Measurements from ENCODE around the gene ZNF277. TPM values are rescaled to one million over a fixed set of nuclear protein-coding genes. Genes with fewer than 3 reads are reported as not detected.

The ZNF277 gene
- total RNA-seq, 1 experiment from 2014 or later: 37.4 TPM

DNA sequence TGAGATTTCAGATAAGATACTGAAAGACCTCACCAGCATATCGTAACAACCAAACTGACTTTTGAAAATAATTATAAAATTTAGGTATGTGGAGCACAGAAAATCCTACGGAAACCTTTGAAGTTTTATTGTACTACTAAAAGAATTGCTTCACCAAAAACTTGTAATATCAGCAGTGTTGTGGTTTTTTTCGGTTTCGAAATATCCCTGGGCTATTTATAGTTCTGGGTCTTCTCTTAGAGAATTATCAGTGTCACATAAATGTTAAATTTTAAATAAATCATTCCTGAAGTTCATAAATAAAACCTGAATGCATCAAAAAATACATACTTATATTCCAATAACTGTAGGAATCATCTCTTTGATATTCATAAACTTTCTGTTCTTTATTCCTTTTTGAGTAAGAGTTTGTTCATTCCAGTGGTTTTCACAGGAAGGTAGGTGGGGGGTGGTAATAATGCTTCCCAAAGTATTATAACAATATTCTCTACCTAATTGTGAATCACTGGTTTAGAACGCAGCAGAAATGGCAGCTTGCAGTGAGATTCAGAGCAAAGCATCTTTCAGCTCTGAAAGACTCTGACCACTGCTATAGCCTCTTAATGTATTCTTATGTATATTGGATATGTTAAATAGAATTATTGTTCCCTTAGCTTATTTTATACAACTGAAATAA is 60.2 kb downstream of the ZNF277 start:
- Histone ChIP-seq H3K79me2 (ENCODE audit: low read length) (no peaks in the 10 kb centered on the region), H3K4me1 (ENCODE audit: low read length) (no peaks in the 10 kb centered on the region), H3K9ac (ENCODE audit: low read length) (no peak overlapping the region), H3K27ac (ENCODE audit: low read length) (no peak overlapping the region), H4K20me1 (ENCODE audit: insufficient read depth, low read depth, low read length) (peaks cover 46% of the 10 kb centered on the region), H3K4me2 (ENCODE audit: low read depth, low read length, poor library complexity, severe bottlenecking) (no peak overlapping the region), H3K4me3 (ENCODE audit: low read length) (no peak overlapping the region), H3K9me2 (replicated peaks; ENCODE audit: insufficient read depth, low read length) (no peaks in the 10 kb centered on the region), H3K9me3 (ENCODE audit: low read length) (no peaks in the 10 kb centered on the region), H3K27me3 (ENCODE audit: low read length) (no peaks in the 10 kb centered on the region), H2AFZ (ENCODE audit: low read length) (no peak overlapping the region), H3K36me3 (ENCODE audit: insufficient read depth, low read length) (no peaks in the 10 kb centered on the region)
- DNase-seq: no peak

- Histone ChIP-seq H3K27me3 (ENCODE audit: low read length) (no peaks in the 10 kb centered on the region), H3K36me3 (ENCODE audit: insufficient read depth, low read length) (no peaks in the 10 kb centered on the region), H2AFZ (ENCODE audit: low read length) (no peak overlapping the region), H3K79me2 (ENCODE audit: low read length) (no peaks in the 10 kb centered on the region), H4K20me1 (ENCODE audit: insufficient read depth, low read depth, low read length) (peaks cover 40% of the 10 kb centered on the region), H3K9me2 (replicated peaks; ENCODE audit: insufficient read depth, low read length) (no peaks in the 10 kb centered on the region), H3K4me2 (ENCODE audit: low read depth, low read length, poor library complexity, severe bottlenecking) (no peak overlapping the region), H3K9me3 (ENCODE audit: low read length) (no peaks in the 10 kb centered on the region), H3K4me1 (ENCODE audit: low read length) (no peaks in the 10 kb centered on the region), H3K4me3 (ENCODE audit: low read length) (no peak overlapping the region), H3K27ac (ENCODE audit: low read length) (no peak overlapping the region), H3K9ac (ENCODE audit: low read length) (no peak overlapping the region)
- no peak for DNase-seq
These were observed 61.6 kb downstream of the ZNF277 start for GRCh38 chr7:112267944-112268691.

GRCh38 chr7:112271162-112271561 is 64.7 kb downstream of the ZNF277 start:
- Histone ChIP-seq H2AFZ (ENCODE audit: low read length) (no peak overlapping the region), H3K27me3 (ENCODE audit: low read length) (no peaks in the 10 kb centered on the region), H3K4me2 (ENCODE audit: low read depth, low read length, poor library complexity, severe bottlenecking) (no peak overlapping the region), H3K79me2 (ENCODE audit: low read length) (no peaks in the 10 kb centered on the region), H3K4me1 (ENCODE audit: low read length) (no peaks in the 10 kb centered on the region), H4K20me1 (ENCODE audit: insufficient read depth, low read depth, low read length) (peaks cover 32% of the 10 kb centered on the region), H3K27ac (ENCODE audit: low read length) (no peak overlapping the region), H3K4me3 (ENCODE audit: low read length) (no peak overlapping the region), H3K9me3 (ENCODE audit: low read length) (no peaks in the 10 kb centered on the region), H3K36me3 (ENCODE audit: insufficient read depth, low read length) (no peaks in the 10 kb centered on the region), H3K9ac (ENCODE audit: low read length) (no peak overlapping the region), H3K9me2 (replicated peaks; ENCODE audit: insufficient read depth, low read length) (no peaks in the 10 kb centered on the region)
- DNase-seq: no peak

DNA sequence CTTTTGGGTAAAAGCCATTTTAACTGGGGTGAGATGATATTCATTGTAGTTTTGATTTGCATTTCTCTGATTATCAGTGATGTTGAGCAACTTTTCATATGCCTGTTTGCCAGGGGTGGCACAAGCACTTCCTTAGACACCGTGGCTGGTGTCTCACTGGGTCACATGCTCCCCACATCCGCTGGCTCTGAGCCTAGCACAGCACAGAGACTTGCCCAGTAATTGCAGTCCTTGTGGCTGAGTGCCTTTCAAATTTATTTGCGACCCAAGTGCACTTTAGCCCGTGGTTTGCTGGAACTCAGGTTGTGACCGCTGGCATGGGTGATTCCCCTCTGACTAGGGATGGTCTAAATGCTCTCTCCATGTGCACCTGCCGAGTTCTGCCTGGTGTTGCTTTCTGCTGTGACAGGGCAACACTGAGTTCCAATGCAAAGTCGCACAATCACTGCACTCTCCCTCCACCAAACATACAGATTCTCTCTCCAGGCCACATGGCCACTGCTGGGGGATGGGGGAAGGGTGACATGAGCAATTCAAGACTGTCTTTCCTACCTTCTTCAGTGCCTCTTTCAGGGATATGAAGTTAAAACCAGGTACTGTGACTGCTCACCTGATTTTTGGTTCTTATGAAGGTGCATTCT is 66.5 kb downstream of the ZNF277 start:
- no peaks in the 10 kb centered on the region for H3K4me1 ChIP-seq (ENCODE audit: low read length)
- H2AFZ ChIP-seq (ENCODE audit: low read length): no peak overlapping the region
- no peaks in the 10 kb centered on the region for H3K27me3 ChIP-seq (ENCODE audit: low read length)
- H3K36me3 ChIP-seq (ENCODE audit: insufficient read depth, low read length): no peaks in the 10 kb centered on the region
- peaks cover 26% of the 10 kb centered on the region for H4K20me1 ChIP-seq (ENCODE audit: insufficient read depth, low read depth, low read length)
- H3K9ac ChIP-seq (ENCODE audit: low read length): no peak overlapping the region
- no peak overlapping the region for H3K4me2 ChIP-seq (ENCODE audit: low read depth, low read length, poor library complexity, severe bottlenecking)
- no peaks in the 10 kb centered on the region for H3K79me2 ChIP-seq (ENCODE audit: low read length)
- DNase-seq: no peak
- H3K4me3 ChIP-seq (ENCODE audit: low read length): no peak overlapping the region
- H3K9me2 ChIP-seq (replicated peaks; ENCODE audit: insufficient read depth, low read length): no peaks in the 10 kb centered on the region
- H3K27ac ChIP-seq (ENCODE audit: low read length): no peak overlapping the region
- no peaks in the 10 kb centered on the region for H3K9me3 ChIP-seq (ENCODE audit: low read length)

- Histone ChIP-seq H3K36me3 (ENCODE audit: insufficient read depth, low read length) (no peaks in the 10 kb centered on the region), H2AFZ (ENCODE audit: low read length) (no peak overlapping the region), H3K79me2 (ENCODE audit: low read length) (no peaks in the 10 kb centered on the region), H3K27ac (ENCODE audit: low read length) (no peak overlapping the region), H3K4me3 (ENCODE audit: low read length) (no peak overlapping the region), H3K4me2 (ENCODE audit: low read depth, low read length, poor library complexity, severe bottlenecking) (no peak overlapping the region), H3K9me2 (replicated peaks; ENCODE audit: insufficient read depth, low read length) (no peaks in the 10 kb centered on the region), H3K4me1 (ENCODE audit: low read length) (no peaks in the 10 kb centered on the region; the same call in 1 of the 2 replicates), H4K20me1 (ENCODE audit: insufficient read depth, low read depth, low read length) (peaks cover 15% of the 10 kb centered on the region), H3K9me3 (ENCODE audit: low read length) (no peaks in the 10 kb centered on the region), H3K9ac (ENCODE audit: low read length) (no peak overlapping the region), H3K27me3 (ENCODE audit: low read length) (no peaks in the 10 kb centered on the region)
- no peak for DNase-seq
These were observed 72.5 kb downstream of the ZNF277 start for GRCh38 chr7:112279042-112279441.

DNA sequence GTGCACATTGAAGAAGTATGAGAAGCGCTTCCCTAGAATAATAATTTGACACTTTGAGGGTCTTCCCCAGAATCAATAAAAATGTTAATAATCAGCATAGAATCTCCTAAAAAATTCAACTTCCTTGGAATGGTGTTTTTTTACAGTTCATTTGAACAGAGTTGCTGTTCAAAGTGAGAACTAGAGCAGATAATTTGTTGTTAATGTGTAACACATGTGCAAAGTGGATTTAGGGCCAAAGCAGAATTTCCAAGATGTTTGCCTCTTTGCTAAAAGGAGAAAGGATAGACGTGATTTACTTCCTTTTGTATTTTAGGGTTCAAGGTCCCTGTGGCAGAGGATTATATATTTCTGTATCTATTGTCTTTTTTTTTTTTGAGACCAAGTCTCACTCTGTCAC is 73.8 kb downstream of the ZNF277 start:
- Histone ChIP-seq H3K79me2 (ENCODE audit: low read length) (no peaks in the 10 kb centered on the region), H3K4me1 (ENCODE audit: low read length) (no peaks in the 10 kb centered on the region; the same call in 1 of the 2 replicates), H3K4me3 (ENCODE audit: low read length) (no peak overlapping the region), H3K9me2 (replicated peaks; ENCODE audit: insufficient read depth, low read length) (no peaks in the 10 kb centered on the region), H3K9me3 (ENCODE audit: low read length) (no peaks in the 10 kb centered on the region), H4K20me1 (ENCODE audit: insufficient read depth, low read depth, low read length) (peaks cover 7% of the 10 kb centered on the region), H3K27me3 (ENCODE audit: low read length) (no peaks in the 10 kb centered on the region), H3K4me2 (ENCODE audit: low read depth, low read length, poor library complexity, severe bottlenecking) (no peak overlapping the region), H3K9ac (ENCODE audit: low read length) (no peak overlapping the region), H2AFZ (ENCODE audit: low read length) (no peak overlapping the region), H3K36me3 (ENCODE audit: insufficient read depth, low read length) (no peaks in the 10 kb centered on the region), H3K27ac (ENCODE audit: low read length) (no peak overlapping the region)
- no peak for DNase-seq

GRCh38 chr7:112282476-112283188 is 76.1 kb downstream of the ZNF277 start:
- Histone ChIP-seq H3K9me2 (replicated peaks; ENCODE audit: insufficient read depth, low read length) (no peaks in the 10 kb centered on the region), H3K4me3 (ENCODE audit: low read length) (no peak overlapping the region), H3K9ac (ENCODE audit: low read length) (no peak overlapping the region), H4K20me1 (ENCODE audit: insufficient read depth, low read depth, low read length) (peaks cover 3% of the 10 kb centered on the region; the same call in 1 of the 2 replicates), H3K27me3 (ENCODE audit: low read length) (no peaks in the 10 kb centered on the region), H3K27ac (ENCODE audit: low read length) (no peak overlapping the region), H3K4me2 (ENCODE audit: low read depth, low read length, poor library complexity, severe bottlenecking) (no peak overlapping the region), H3K4me1 (ENCODE audit: low read length) (peaks cover 5% of the 10 kb centered on the region), H3K36me3 (ENCODE audit: insufficient read depth, low read length) (no peaks in the 10 kb centered on the region), H2AFZ (ENCODE audit: low read length) (no peak overlapping the region), H3K79me2 (ENCODE audit: low read length) (no peaks in the 10 kb centered on the region), H3K9me3 (ENCODE audit: low read length) (no peaks in the 10 kb centered on the region)
- no peak for DNase-seq

Data from Karpas-422 (cell line).